Type B pancreatic cell (in vitro differentiated cells): ENCODE measurements around the gene RRP7A. TPM values are rescaled to one million over a fixed set of nuclear protein-coding genes. Genes with fewer than 3 reads are reported as not detected.

ENCODE experiments used
- DNase-seq: peaks from one replicate; pipeline ENCODE4 v3.0.0; 2021; ENCODE audit warnings: mixed read lengths; ENCODE audit not compliant: unreplicated experiment; ENCODE audit errors: extremely low spot score
- H3K27ac Mint-ChIP-seq: 2 replicates; pipeline ENCODE4 v1.8.0; 2021; ENCODE audit warnings: mild to moderate bottlenecking, mixed read lengths
- H3K27me3 Mint-ChIP-seq: 2 replicates; pipeline ENCODE4 v1.8.0; 2021; ENCODE audit warnings: mixed read lengths
- H3K36me3 Mint-ChIP-seq: 2 replicates; pipeline ENCODE4 v1.8.0; 2021; ENCODE audit warnings: mixed read lengths
- H3K4me1 Mint-ChIP-seq: one replicate; pipeline ENCODE4 v1.8.0; 2021; ENCODE audit warnings: mixed read lengths; ENCODE audit not compliant: unreplicated experiment
- H3K4me3 Mint-ChIP-seq: 2 replicates; pipeline ENCODE4 v1.8.0; 2021; ENCODE audit warnings: mild to moderate bottlenecking, mixed read lengths
- H3K9me3 Mint-ChIP-seq: 2 replicates; pipeline ENCODE4 v1.8.0; 2021; ENCODE audit warnings: mixed read lengths
- total RNA-seq: library from RNA; stranded (reverse); gene quantifications from 2 replicates; pipeline ENCODE4 v1.2.1, GENCODE V29; 2021; ENCODE audit warnings: low replicate concordance
- TF ChIP-seq, protein P1 (sequence below): fragments of 200-600 bp; sonication (generic); conservative IDR thresholded peaks from 2 replicates; pipeline ENCODE4 v1.5.0; 2021; ENCODE audit warnings: antibody characterized with exemption, mild to moderate bottlenecking

The RRP7A gene
- total RNA-seq, 1 donor from 2014 or later, result 76.0 TPM

DNA sequence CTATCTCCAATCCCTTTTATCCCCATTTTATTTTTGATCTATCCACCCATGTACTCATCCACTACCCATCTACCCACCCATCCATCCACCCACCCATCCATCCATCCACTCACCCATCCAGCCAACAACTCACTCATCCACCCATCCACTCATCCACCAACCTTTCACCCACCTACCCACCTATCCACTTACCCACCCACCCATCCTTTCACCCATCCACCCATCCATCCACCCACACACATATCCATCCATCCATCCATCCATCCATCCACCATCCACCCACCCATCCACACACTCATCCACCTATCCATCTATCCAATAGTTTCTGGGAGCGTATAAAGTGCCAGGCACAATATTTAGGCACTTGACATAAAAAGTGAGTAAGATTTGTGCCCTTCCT lies 48.2 kb downstream of the RRP7A start:
- no peak overlapping the region for H3K4me3 Mint-ChIP-seq

DNA sequence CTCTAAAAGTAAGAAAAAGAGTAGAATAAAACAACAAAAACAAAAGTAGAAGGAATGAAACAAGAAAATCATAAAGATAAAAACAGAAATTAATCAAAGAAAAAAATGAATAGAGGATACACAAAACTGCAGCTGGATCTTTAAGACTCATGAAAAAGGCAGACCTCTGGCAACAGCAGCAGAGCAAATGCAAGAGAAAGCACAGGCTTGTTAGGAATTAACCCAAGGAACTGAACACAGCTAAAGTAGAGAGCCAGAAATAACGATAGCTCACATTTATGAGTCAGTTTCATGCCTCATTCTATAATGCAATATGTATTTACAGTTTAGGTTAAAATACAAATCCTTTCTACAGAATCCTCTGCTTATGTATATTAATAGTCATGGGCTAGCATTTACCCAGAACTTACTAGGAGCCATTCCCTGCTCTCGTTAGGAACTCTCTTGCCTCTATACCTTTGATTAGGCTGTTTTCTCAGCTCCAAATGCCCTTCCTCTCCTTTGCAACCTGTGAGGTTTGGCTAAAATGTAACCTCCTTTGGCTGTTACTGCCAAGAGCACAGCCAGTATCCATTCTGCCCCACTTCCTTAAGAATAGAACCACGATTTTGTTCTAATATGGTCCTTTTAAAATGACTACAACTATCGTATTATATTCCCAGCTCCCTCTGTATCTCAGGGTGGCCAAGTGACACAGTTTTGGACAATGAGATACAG lies 49.1 kb downstream of the RRP7A start:
- H3K9me3 Mint-ChIP-seq, result no peaks in the 10 kb centered on the region
- H3K36me3 Mint-ChIP-seq, result no peaks in the 10 kb centered on the region
- TF ChIP-seq, protein P1, sequence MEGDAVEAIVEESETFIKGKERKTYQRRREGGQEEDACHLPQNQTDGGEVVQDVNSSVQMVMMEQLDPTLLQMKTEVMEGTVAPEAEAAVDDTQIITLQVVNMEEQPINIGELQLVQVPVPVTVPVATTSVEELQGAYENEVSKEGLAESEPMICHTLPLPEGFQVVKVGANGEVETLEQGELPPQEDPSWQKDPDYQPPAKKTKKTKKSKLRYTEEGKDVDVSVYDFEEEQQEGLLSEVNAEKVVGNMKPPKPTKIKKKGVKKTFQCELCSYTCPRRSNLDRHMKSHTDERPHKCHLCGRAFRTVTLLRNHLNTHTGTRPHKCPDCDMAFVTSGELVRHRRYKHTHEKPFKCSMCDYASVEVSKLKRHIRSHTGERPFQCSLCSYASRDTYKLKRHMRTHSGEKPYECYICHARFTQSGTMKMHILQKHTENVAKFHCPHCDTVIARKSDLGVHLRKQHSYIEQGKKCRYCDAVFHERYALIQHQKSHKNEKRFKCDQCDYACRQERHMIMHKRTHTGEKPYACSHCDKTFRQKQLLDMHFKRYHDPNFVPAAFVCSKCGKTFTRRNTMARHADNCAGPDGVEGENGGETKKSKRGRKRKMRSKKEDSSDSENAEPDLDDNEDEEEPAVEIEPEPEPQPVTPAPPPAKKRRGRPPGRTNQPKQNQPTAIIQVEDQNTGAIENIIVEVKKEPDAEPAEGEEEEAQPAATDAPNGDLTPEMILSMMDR, result no peak
- H3K4me1 Mint-ChIP-seq, result peaks cover 6% of the 10 kb centered on the region
- no peak for DNase-seq
- H3K27me3 Mint-ChIP-seq, result peaks cover 9% of the 10 kb centered on the region
- H3K4me3 Mint-ChIP-seq, result no peak overlapping the region
- H3K27ac Mint-ChIP-seq, result no peak overlapping the region

More for the DNA sequence above, 48.2 kb downstream of the RRP7A start:
- Mint-ChIP-seq H3K27me3 (peaks cover 9% of the 10 kb centered on the region), H3K9me3 (no peaks in the 10 kb centered on the region), H3K36me3 (no peaks in the 10 kb centered on the region), H3K27ac (no peak overlapping the region), H3K4me1 (peaks cover 6% of the 10 kb centered on the region)
- TF ChIP-seq, protein P1, result no peak
- no peak for DNase-seq

DNA sequence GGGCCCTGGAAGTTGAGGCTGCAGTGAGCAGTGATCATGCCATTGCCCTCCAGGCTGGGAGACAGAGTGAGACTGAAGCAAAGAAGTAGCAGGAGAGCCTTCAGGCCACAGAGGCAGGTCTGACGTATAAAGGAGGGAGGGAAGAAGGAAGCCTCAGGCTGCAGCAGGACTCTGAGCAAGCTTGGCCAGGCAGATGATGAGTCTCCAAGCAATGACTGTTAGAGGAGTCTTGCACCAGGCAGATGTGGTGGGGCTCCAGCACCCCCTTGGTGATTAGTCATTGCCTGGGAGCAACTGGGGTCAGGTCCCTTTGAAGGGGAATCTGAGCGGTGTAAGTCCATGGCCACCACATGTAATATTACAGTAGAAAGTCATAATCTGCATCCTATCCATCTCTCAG lies 50.8 kb downstream of the RRP7A start:
- H3K27me3 Mint-ChIP-seq, result peaks cover 9% of the 10 kb centered on the region
- DNase-seq, result no peak
- no peak overlapping the region for H3K4me3 Mint-ChIP-seq

DNA sequence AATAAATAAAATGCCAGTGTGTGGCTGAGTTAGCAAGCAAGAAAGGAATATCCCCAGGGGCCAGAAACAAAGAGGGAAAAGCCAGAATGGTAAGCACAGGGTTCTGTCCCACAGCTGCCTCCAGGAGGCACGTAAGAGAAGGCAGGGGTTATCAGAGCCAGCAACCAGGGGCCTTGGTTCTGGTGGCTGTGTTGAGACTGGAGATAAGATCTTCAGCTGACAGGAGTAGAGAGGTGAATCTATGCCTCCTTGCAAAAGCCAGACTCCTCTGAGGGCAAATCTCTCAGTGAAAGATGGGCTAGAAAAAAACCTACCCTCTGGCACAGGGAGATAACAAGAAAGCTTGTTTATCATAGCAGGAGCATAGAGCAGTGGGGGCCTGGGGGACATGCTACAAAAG lies 57.6 kb downstream of the RRP7A start:
- no peak overlapping the region for H3K27ac Mint-ChIP-seq
- TF ChIP-seq, protein P1, result no peak
- no peak overlapping the region for H3K4me3 Mint-ChIP-seq

More for the DNA sequence above, 50.8 kb downstream of the RRP7A start:
- H3K27ac Mint-ChIP-seq, result no peak overlapping the region
- H3K4me1 Mint-ChIP-seq, result peaks cover 6% of the 10 kb centered on the region
- peaks cover 3% of the 10 kb centered on the region for H3K9me3 Mint-ChIP-seq
- no peaks in the 10 kb centered on the region for H3K36me3 Mint-ChIP-seq
- TF ChIP-seq, protein P1, result no peak

DNA sequence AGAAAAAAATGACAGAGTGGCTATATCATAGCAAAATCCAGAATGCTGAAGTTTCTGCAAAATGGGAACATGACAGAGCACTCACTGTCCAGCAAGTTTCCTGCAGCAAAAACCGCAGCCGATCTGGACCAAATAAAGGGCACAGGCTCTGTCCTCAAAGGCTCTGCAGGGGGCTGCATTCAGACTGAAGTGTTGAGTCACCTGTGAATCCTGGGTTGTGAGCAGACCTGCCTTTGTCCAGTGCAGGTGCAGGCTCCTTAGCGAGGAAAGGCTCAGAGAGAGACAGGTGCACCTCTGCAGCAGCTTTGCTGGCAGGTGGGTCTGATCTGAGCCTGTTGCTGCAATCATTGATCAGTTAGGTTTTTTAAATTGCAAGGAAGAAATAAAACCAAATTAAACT lies 58.1 kb downstream of the RRP7A start:
- Mint-ChIP-seq H3K4me1 (peaks cover 28% of the 10 kb centered on the region), H3K4me3 (no peak overlapping the region), H3K27me3 (peaks cover 29% of the 10 kb centered on the region), H3K27ac (no peak overlapping the region), H3K9me3 (peaks cover 7% of the 10 kb centered on the region), H3K36me3 (no peaks in the 10 kb centered on the region)
- no peak for DNase-seq
- TF ChIP-seq, protein P1, result no peak

More for the DNA sequence above, 57.6 kb downstream of the RRP7A start:
- Mint-ChIP-seq H3K36me3 (no peaks in the 10 kb centered on the region), H3K4me1 (peaks cover 28% of the 10 kb centered on the region), H3K9me3 (peaks cover 7% of the 10 kb centered on the region), H3K27me3 (peaks cover 27% of the 10 kb centered on the region)
- DNase-seq, result no peak

Other genes starting within 250 kb of the RRP7A start
- gene TCF20, start 249.1 kb downstream of the RRP7A start, total RNA-seq, result 56.5 and 65.1 TPM in 2 replicates
- gene NFAM1, start 87.4 kb downstream of the RRP7A start, total RNA-seq, result 0.21 and 0.53 TPM in 2 replicates
- 2.8 and 3.9 TPM in 2 replicates for gene SERHL2, start 34.2 kb upstream of the RRP7A start, total RNA-seq
- gene POLDIP3, start 95.1 kb upstream of the RRP7A start, total RNA-seq, result 75.6 and 86.9 TPM in 2 replicates
- 0.86 and 1.1 TPM in 2 replicates for gene ATP5MGL, start 120.8 kb upstream of the RRP7A start, total RNA-seq
- 89.3 and 102 TPM in 2 replicates for gene CYB5R3, start 129.6 kb upstream of the RRP7A start, total RNA-seq
- 20.2 and 76.3 TPM in 2 replicates for gene A4GALT, start 201.1 kb upstream of the RRP7A start, total RNA-seq